ENCODE data around the gene TAF6.

DNA sequence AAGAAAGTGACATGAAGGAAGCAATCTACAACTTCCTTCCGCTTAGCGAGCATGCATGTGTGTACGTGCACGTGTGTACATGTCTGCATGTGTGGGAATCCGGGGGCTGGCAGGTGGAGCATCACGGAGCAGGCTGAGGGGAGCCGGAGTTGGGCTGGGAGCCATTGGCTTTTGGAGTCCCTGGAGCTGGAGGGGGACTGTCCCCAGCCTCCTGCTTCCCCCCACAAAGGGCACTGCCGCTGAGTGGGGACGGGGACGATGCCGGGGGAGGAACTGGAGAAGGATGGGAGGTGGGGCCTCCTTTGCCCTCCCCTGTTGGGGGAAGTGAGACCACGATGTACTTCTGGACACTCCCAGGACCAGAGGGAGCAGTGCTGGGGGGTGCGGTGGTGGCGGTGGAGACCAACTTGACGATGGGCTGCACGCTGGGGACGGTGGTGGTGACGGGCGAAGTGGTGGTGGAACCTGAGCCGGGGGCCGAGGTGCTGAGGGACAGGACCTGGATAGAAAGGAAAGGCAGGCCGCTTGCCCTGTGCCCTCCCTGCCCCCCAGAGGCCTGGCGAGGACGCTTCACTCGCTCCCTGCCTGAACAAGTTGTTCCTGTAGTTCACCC lies 11.9 kb downstream of the TAF6 start:
- TF ChIP-seq CTCF (IDR thresholded peaks at IDR 0.05; ENCODE audit: insufficient read depth, low read length, poor library complexity, severe bottlenecking) = no peak
- TF ChIP-seq EZH2phosphoT487 (conservative IDR thresholded peaks at IDR 0.05; ENCODE audit: low read length) = no peak
